Peyer's patch (tissue), 4 donors: ENCODE data around the gene P2RX5.

ENCODE experiments used
- CTCF ChIP-seq, 6 experiments: fragments of 450-650 bp in 4 of 6; fragments of 200-600 bp in 2 of 6; sonication (generic) in 1 of 6; IDR thresholded peaks; one replicate each; pipeline ENCODE4 v1.5.1; 2017 to 2019; ENCODE audit warnings: antibody characterized with exemption in 6 of 6, mild to moderate bottlenecking in 3 of 6, moderate library complexity in 1 of 6
- POLR2A ChIP-seq, 2 donors: fragments of 450-650 bp; IDR thresholded peaks; one replicate each; pipeline ENCODE4 v1.5.1; 2017; ENCODE audit warnings: antibody characterized with exemption in 2 of 2, mild to moderate bottlenecking in 2 of 2, moderate library complexity in 2 of 2

- TF ChIP-seq CTCF (IDR thresholded peaks at IDR 0.05): no peak
- no peak for TF ChIP-seq POLR2A (IDR thresholded peaks at IDR 0.05)
These were observed 65.2 kb downstream of the P2RX5 start for GRCh38 chr17:3630781-3631180.
